Placental pericyte (primary cell): ENCODE measurements around the gene SPDYE2B. TPM values are rescaled to one million over a fixed set of nuclear protein-coding genes. Genes with fewer than 3 reads are reported as not detected.

Source experiments
- small RNA-seq: library from RNA; depleted of rRNA; stranded (forward); fragments of <200 nt; gene quantifications from one replicate; pipeline ENCODE3, GENCODE V24; 2012; ENCODE audit warnings: low replicate concordance
- total RNA-seq: library from RNA; depleted of rRNA; stranded (reverse); fragments of >200 nt; gene quantifications from 2 replicates; pipeline ENCODE4 v1.2.3, GENCODE V29; 2012

The SPDYE2B gene, protein sequence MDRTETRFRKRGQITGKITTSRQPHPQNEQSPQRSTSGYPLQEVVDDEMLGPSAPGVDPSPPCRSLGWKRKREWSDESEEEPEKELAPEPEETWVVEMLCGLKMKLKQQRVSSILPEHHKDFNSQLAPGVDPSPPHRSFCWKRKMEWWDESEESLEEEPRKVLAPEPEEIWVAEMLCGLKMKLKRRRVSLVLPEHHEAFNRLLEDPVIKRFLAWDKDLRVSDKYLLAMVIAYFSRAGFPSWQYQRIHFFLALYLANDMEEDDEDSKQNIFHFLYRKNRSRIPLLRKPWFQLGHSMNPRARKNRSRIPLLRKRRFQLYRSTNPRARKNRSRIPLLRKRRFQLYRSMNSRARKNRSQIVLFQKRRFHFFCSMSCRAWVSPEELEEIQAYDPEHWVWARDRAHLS
- not detected in 2 replicates for total RNA-seq

DNA sequence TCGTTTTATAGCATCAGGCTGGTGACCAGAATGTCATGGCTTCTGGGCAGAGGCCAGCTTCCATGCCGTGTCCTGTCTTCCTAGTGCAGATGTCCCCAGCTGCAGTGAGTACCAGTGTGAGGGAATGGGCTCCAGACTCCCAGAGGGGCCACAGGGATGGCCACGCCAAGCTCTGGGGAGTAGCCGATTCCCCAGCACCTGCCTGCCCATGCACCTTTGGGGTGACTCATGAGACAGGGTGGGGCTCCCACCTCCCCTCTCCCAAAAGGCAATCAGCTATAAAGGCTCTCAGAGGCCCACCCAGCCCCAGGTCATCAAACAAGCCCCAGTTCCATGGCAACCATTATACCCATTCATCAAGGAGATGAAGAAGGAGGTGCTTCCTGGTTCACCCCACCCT, at the start of gene SPDYE2B:
SPDYE2B (plus strand) TSS at position 396 of the 400 bp plus-strand sequence. CDS start 2,030 bp downstream, outside the sequence.

DNA sequence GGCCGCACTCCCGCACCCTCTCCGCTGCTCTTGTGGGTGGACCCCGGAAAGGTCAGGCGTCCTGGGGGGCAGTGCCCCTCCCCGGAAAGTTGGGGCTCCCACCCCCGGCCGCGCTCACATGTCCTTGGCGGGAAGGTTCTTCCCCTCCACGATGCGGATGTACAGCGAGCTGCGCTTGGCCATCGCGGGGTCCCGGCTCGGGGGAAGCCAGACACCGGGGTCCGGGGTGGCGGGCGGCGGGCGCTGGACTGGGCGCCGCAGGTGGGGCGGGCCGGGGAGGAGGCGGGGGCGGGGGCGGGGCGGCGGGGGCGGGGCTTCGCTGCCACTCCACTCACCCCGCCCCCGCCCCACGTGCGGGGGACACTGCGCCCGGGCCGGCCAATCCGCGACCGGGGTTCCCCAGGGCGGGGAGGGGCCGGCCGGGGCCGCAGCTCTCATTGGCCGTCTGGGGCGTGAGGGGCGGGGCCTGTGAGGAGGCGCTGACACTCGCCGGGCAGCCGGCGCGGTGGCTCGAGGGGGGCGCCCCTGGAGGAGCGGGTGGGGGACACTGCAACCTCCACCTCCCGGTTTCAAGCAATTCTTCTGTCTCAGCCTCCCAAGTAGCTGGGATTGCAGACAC, 33.5 kb upstream of the SPDYE2B start, which contains the start of gene RASA4:
RASA4 (minus strand) TSS at position 250 of the 619 bp plus-strand sequence; CDS start at position 183, 67 bp downstream.

GRCh38 chr7:102642691-102643090, 7.4 kb upstream of the SPDYE2B start, which contains the start of gene UPK3BL1:
TSS of gene UPK3BL1 (minus strand) at chr7:102642791. CDS start at chr7:102642741, 50 bp downstream.

GRCh38 chr7:102671166-102671955, 21.2 kb downstream of the SPDYE2B start, which contains the start of gene POLR2J2:
TSS of gene POLR2J2 (minus strand) at chr7:102671663. CDS start at chr7:102671601, 62 bp downstream.

Small RNA genes lying within 50 kb of the gene (small RNA-seq; reads per million reads assigned to genes)
- gene AC105052.3 (not detected), gene UPK3BL1 (not detected)

Other genes with a start within 250 kb of the SPDYE2B start
- 79.9 and 94.8 TPM in 2 replicates for gene ORAI2, start 216.7 kb upstream of the SPDYE2B start, total RNA-seq
- 13.6 and 14.9 TPM in 2 replicates for gene ALKBH4, start 185.5 kb upstream of the SPDYE2B start, total RNA-seq
- gene LRWD1, start 185.3 kb upstream of the SPDYE2B start, total RNA-seq = 26.9 and 44.8 TPM in 2 replicates
- 17.9 and 25.2 TPM in 2 replicates for gene POLR2J, start 171.4 kb upstream of the SPDYE2B start, total RNA-seq
- gene RASA4B, start 132.5 kb upstream of the SPDYE2B start, total RNA-seq = 0.44 and 1.4 TPM in 2 replicates
- 1.3 and 2.1 TPM in 2 replicates for gene UPK3BL2, start 106.6 kb upstream of the SPDYE2B start, total RNA-seq
- not detected in 2 replicates for gene SPDYE2, start 99.1 kb upstream of the SPDYE2B start, total RNA-seq
- 36.1 and 48.8 TPM in 2 replicates for gene POLR2J3, start 77.7 kb upstream of the SPDYE2B start, total RNA-seq
- gene RASA4, start 33.6 kb upstream of the SPDYE2B start, total RNA-seq = 2.2 and 4.4 TPM in 2 replicates
- gene UPK3BL1, start 7.5 kb upstream of the SPDYE2B start, total RNA-seq = 9.6 and 10.5 TPM in 2 replicates
- gene POLR2J2, start 21.3 kb downstream of the SPDYE2B start, total RNA-seq = 3.9 and 7.7 TPM in 2 replicates
- gene FAM185A, start 98.7 kb downstream of the SPDYE2B start, total RNA-seq = 7.0 and 12.6 TPM in 2 replicates